Ureter (tissue), 1 donor: Measurements from ENCODE around the gene EHMT1. TPM values are rescaled to one million over a fixed set of nuclear protein-coding genes. Genes with fewer than 3 reads are reported as not detected.
"Not testable (repeated sequence)": the region's sequence is repeated elsewhere in the genome, so short reads cannot be mapped to it uniquely, and the experiment has no call there.

ENCODE experiments used
- DNase-seq: peaks from one replicate; pipeline ENCODE4 v3.0.0-alpha.2; 2020; ENCODE audit warnings: low spot score
- total RNA-seq: library from RNA; stranded (reverse); gene quantifications from one replicate; pipeline ENCODE4 v1.2.4, GENCODE V29; 2023
- donor health status: DM: yes; HTN: yes; CAD: no.

EHMT1 gene
- total RNA-seq, 1 donor from 2014 or later, result 126 TPM

GRCh38 chr9:137694962-137695875 lies 76.4 kb downstream of the EHMT1 start:
- DNase-seq, result no peak

GRCh38 chr9:137696136-137696925 lies 77.5 kb downstream of the EHMT1 start:
- DNase-seq, result no peak

GRCh38 chr9:137697193-137697592 lies 78.4 kb downstream of the EHMT1 start:
- DNase-seq, result no peak

- no peak for DNase-seq
Observed at GRCh38 chr9:137697832-137698231, 79.0 kb downstream of the EHMT1 start.

- DNase-seq, result no peak
Observed at GRCh38 chr9:137700911-137701310, 82.1 kb downstream of the EHMT1 start.

GRCh38 chr9:137702615-137703379 lies 84.0 kb downstream of the EHMT1 start:
- no peak for DNase-seq

- no peak for DNase-seq
Observed at GRCh38 chr9:137703842-137704508, 85.2 kb downstream of the EHMT1 start.

- no peak for DNase-seq
Observed at GRCh38 chr9:137705443-137705863, 86.6 kb downstream of the EHMT1 start.

GRCh38 chr9:137705906-137706305 lies 87.1 kb downstream of the EHMT1 start:
- DNase-seq, result no peak

- DNase-seq, result no peak
Observed at GRCh38 chr9:137707361-137707760, 88.6 kb downstream of the EHMT1 start.

GRCh38 chr9:137708590-137709284 lies 89.9 kb downstream of the EHMT1 start:
- no peak for DNase-seq

GRCh38 chr9:137709411-137710101 lies 90.8 kb downstream of the EHMT1 start:
- DNase-seq, result no peak

- no peak for DNase-seq
Observed at GRCh38 chr9:137710704-137711103, 91.9 kb downstream of the EHMT1 start.

- DNase-seq, result no peak
Observed at GRCh38 chr9:137711678-137712105, 92.9 kb downstream of the EHMT1 start.

GRCh38 chr9:137715321-137715720 lies 96.5 kb downstream of the EHMT1 start:
- peak; percentile 56 for DNase-seq

GRCh38 chr9:137715866-137716693 lies 97.3 kb downstream of the EHMT1 start:
- DNase-seq, result not testable (repeated sequence)

GRCh38 chr9:137716694-137717287 lies 98.0 kb downstream of the EHMT1 start:
- no peak for DNase-seq

GRCh38 chr9:137717776-137718327 lies 99.0 kb downstream of the EHMT1 start:
- DNase-seq, result no peak
